HG02610 (cell line): Measurements from ENCODE around the gene AKAP1.

Source experiments
- ATAC-seq: cut with Tn5 transposase; IDR thresholded peaks from one replicate; pipeline ENCODE4 v1.9.1; 2021; ENCODE audit warnings: mild to moderate bottlenecking, moderate library complexity; ENCODE audit not compliant: unreplicated experiment

Gene AKAP1

GRCh38 chr17:57084802-57085447 lies at the start of gene AKAP1:
AKAP1 (plus strand) TSS chr17:57085246; CDS start chr17:57105465, 20,219 bp downstream.
- peak; percentile 86 for ATAC-seq

GRCh38 chr17:57035971-57036481 lies 49.0 kb upstream of the AKAP1 start:
- ATAC-seq = no peak

GRCh38 chr17:57037411-57037810 lies 47.6 kb upstream of the AKAP1 start:
- no peak for ATAC-seq

GRCh38 chr17:57038486-57038885 lies 46.6 kb upstream of the AKAP1 start:
- ATAC-seq = no peak

- ATAC-seq = no peak
Measured at GRCh38 chr17:57040571-57040970, 44.5 kb upstream of the AKAP1 start.

- no peak for ATAC-seq
Measured at GRCh38 chr17:57043276-57043675, 41.8 kb upstream of the AKAP1 start.

GRCh38 chr17:57044976-57045867 lies 39.8 kb upstream of the AKAP1 start:
- ATAC-seq = no peak

DNA sequence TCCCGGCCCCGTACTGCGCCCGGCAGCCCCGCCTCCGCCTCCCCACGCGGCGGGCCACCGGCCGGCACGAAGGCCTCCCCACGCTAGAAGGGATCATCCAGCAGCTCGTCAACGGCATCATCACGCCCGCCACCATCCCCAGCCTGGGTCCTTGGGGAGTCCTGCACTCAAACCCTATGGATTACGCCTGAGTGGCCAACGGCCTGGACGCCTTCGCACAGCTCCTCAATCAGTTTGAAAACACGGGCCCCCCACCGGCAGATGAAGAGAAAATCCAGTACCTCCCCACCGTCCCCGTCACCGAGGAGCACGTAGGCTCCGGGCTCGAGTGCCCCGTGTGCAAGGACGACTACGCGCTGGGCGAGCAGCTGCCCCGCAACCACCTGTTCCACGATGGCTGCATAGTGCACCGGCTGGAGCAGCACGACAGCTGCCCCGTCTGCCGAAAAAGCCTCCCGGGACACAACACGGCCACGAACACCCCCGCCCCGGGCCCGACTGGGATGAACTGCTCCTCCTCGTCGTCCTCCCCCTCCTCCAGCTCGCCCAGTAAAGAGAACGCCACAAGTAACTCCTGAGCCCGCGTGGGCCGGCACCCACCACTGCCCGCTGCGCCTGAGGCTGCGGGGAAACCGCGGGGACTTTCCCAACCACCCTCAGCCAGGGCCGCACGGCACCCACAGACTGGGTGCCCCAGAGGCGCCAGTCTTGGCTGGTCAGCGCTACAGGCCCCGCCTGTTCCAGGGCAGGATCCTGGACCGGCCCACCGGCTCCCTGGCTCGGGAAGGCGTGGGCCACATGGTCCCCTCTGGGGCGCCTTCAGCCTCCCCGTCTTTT lies 39.0 kb upstream of the AKAP1 start:
- no peak for ATAC-seq

DNA sequence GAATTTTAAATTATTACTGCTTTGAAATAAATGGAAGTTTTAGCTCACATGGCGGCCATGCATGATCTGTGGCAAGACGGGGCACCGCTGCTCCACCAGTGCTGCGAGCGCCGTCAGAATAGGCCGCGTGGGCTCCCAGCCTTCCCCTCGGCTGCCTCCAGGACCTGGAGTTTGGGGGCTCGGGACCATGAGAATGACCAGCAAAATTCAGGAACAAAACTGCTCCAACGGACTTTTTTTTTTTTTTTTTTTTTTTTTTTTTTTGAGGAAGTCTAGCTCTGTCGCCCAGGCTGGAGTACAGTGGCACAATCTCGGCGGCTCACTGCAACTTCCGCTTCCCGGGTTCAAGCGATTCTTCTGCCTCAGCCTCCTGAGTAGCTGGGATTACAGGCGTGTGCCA lies 38.3 kb upstream of the AKAP1 start:
- no peak for ATAC-seq

GRCh38 chr17:57048096-57048495 lies 37.0 kb upstream of the AKAP1 start:
- no peak for ATAC-seq

GRCh38 chr17:57050306-57050705 lies 34.7 kb upstream of the AKAP1 start:
- no peak for ATAC-seq

- ATAC-seq = no peak
Measured at GRCh38 chr17:57051886-57052361, 33.1 kb upstream of the AKAP1 start.

DNA sequence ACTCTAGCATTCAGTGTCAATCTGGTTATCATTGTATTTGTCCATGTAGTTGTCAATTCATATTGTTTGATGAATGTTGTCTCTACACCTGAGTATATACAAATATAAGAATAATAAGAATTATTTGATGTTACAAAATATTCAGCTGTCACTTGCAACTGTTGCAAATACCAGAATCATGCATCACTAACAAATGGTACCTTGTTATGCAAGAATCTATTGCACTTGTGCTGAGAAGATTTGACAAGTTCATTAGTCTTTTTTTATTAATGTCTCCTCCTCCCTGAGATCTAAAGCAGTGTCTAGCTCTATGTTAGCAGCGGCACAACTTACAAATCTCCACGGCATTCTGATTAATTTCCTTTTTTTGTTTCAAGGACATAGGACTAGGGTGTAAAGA lies 22.2 kb upstream of the AKAP1 start:
- ATAC-seq = no peak

DNA sequence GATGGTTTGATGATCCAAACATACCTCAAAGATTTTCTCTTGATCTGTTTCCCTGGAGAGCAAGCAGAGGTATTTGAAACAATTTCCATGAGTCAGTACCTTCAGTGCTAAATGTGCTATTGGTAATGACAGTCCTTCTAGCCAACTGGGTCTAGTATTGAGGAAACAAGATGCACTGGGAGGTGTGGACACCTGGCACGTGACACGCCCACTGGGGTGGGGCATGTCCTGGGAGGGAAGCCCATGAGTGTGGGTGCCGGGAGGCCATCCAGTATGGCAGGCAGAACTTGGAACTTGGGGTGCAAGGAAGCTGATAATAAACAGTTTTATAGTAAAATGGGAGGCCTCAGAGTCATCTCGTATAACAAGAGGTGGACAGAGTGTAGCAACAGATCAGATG lies 17.9 kb upstream of the AKAP1 start:
- ATAC-seq = no peak

DNA sequence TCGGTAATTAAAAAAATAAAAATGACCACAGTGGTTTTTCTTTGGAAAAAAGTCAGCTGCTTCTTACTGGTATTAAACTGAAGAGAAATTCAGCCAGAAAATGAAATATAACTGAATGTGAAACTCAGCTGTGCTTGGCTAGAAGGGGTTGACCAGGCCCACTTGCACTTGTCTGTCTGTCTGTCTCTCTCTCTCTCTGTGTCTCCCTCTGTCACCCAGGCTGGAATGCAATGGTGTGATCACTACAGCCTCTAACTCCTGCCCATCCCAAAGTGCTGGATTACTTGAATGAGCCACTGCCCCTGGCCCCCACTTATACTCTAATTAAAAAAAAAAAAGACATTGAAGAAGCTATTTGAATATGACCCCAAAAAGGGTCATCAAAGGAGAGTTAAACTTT lies 17.3 kb upstream of the AKAP1 start:
- no peak for ATAC-seq

DNA sequence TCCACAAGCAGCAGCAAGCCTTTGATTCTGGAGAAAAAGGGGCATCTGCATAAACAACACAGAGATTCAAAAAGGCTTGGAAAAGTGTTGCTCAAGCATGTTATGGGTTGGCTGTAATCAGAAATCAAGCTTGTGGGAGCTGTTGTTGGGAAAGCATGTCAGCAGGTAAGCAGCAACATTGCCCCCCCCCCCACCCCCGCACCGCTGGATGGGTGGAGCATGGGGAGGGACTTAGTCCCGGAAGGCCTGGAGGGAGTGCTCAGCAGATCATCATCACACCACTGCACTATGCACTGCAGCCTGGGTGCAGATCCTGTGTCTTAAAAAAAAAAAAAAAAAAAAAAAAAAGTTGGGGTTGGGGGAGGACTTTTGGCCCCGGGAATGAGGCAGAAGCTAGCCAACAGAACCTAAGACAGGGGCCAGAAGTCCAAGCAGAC lies 16.8 kb upstream of the AKAP1 start:
- no peak for ATAC-seq

GRCh38 chr17:57068707-57069106 lies 16.3 kb upstream of the AKAP1 start:
- no peak for ATAC-seq

DNA sequence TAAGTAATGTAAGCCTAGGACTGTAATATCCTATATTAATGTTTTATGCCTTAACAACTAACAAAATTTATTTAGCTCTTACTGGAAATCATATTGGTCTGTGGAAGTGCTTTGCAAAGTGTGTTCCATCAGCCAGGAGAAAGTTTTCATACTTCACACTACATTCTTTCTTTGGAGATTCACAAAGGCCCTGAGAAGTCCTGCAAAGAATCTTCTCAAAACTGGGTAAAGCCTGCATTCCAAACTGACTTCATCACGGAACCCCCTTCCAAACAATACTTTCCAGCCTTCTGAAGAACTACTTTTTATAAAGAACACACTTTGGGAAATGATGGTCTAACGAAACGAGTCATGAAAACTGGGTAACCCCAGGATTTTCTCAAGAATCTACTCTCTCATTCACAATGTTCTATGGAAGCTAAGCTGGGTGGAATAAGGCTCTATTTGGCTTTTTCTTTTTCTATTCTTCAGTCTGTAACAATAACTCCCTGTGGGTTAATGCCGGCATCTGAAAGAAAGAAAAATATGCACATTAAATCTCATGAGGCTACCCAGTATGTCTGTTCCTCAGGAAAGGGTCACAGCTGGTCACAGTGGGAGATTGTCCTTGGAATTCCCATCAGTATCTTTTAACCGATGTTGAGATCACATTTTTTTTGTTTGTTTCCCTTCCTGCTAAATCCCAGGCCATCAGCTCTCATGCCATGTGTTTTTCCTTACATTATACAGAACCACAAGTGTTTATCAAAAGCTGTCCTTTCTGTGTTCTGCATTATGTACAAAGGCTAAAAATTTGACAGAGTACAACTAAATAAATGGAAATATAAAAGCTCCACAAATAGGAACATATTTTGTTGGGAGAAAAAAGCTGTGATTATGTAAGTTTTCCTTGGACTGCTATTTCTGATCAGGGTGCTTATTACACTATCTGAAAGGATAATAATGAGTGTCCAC lies 12.8 kb upstream of the AKAP1 start:
- ATAC-seq = no peak

DNA sequence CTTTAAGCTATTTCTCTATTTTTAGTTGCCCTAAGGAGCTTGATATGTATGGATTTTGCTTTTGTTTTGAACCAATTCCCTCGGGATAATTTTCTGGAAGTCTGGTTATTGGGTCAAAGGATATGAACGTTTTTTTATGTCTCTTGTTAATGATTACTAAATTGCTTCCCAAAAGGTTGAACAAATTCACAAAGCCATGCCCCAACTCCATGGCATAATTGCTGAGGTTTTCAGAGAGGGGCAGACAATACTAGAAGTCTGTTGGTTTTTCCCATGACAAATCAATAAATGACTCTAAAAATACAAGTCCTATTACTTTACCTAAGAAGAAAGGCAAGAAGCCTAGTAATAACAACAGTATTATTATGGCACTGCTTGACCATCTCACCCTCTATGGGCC lies 11.4 kb upstream of the AKAP1 start:
- no peak for ATAC-seq

DNA sequence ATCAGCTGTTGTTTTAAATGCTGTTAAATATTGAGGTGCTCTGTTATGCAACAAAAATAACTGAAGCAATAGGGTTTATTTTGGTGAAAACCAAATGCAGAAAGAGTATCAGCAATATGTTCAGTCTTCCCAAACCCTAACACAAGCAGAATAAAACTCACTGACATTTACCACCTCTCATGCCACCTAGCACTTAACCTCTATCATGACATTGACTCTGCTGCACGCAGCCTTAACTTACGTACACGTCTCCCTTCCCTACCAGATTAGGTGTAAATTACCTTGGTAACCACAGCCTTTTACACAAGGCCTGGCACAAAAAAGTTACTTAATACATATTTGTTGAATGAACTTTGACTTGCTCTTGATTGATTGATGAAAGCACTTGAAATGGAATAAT lies 9.9 kb upstream of the AKAP1 start:
- ATAC-seq = no peak
